Stimulated activated naive CD4-positive, alpha-beta T cell treated with Interleukin-2 at 50 U/mL for 16 hours (primary cell): ENCODE results near the gene KRT33A.
A peak's percentile ranks its signal among the peaks of the same experiment; 100 is the strongest.

Experiments
- DNase-seq: peaks from one replicate; lab custom pipeline; 2025; lab: John Stamatoyannopoulos, UW

The KRT33A gene

DNA sequence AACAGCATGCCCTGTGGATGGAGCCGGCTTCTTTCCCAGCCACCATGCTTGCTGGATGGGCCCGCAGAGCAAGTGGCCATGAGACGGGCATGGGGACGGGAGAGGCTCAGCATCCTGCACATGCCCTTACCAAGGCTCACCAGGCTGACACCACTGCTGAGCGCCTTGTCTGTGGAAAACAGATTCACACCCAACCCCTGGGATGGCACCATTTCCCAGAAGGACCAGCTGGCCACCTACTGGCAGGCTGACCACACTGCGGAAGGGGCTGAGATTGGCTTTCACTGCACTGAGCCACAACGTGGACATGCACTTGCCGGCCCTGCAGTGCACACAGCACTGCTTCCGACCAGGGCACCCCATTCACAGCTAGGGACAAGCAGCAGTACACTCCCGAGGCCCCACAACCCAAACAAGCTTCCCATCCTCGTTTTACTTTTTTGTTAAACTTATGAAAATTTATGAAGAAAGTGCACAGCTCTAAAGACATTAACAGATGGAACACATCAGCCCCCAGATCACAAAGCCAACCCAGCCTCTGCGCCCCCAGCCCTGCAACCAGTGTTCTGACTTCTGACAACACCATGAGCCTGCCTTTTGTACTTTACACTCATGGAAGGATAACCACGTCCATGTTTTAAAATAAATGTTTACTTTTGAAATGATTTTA lies 21.2 kb downstream of the KRT33A start:
- DNase-seq = no peak

DNA sequence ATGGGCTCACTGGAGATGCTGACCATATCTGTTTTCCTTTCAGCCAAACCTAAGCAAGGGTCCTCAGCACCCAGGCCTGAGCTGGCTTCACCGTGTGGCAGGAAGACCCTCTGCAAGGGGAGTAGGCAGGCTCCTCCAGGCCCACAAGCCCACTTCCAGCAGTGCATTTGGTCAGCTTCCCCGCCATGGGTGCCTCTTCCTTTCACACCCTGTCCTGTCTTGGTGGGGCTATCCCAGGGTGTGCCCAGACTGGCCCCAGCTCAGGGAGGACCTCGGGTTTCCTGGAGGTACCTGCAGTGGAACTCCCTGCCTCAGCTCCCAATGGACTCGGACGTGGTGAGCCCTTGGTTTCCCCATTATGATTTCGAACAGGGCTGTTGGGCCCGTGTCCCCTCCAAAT lies 22.4 kb downstream of the KRT33A start:
- no peak for DNase-seq

DNA sequence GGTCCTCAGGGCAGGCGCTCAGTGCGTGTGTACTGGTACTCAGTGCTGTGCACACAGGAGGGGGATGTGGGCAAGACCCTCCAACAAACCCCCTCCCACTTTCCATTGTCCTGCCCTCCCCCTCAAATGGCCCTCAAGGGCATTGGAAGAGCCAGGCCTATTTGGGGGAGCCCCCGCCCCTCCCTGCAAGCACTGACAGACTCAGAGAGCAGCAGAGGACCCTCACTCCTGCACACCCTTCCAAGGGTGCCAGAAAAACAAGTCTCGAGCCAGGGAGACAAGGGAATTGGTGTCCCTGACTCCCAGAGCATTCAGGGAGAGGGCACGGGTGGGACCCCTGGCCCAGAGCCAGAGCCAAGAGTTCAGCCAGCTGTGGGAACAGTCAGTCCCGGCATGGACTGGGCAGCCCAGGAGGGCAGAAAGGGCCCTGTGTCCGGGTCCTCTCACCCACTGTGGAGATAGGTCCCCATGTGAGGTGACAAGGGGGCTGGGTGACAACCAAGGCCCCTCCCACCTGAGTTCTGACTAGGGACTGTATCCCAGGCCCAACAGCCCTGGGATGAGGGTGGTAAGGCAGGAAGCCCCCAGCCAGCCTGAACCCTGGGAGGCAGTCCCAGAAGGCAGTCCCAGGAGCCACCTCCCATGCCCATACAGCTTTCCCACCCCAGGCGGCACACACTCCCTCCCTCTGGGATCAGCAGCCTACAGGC lies 23.1 kb downstream of the KRT33A start:
- DNase-seq = no peak

DNA sequence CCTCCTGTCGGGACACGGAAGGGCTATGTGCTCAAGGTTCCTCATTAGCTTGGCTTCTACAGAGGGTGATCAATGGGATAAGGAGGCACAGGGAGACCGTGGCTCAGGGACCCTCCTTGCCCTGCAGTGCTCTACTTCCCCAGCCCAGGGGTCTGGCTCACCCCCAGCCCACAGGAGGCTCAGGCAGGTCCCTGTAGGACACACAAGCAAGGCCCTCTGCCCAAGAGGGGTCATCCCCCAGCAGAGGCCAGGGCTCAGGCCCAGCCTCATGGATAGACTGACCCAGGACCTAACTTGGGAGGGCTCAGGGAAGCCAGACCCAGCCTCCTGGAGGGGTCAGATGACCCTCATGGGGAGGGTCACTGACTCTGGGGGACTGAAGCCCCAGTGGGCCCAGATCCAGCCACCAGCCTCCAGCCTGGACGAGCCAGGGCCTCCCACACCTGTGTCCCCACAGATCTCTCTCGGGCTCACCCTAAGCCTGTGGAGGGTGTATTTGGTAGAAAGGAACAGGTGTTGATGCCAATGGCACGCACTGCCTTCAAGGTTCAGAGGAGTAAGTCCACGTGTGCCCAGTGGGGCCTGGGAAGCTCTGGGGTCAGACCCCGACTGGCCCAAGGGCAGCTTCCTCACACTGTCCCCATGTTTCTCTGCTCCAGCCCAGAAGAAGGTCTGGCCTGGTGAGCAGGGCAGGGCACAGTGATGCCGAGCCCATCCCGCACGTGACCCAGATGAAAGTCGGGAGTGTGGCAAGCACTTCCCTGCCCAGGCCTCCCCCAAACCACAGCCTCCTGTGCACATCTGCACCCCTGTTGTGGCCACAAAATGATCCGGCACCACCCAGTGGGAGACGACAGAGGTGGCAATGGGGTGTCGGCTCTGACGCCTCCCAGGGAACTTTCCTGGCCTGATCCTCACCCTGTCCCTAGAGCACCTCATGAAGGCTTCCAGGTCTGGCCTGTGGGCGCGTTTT lies 24.2 kb downstream of the KRT33A start:
- no peak for DNase-seq

DNA sequence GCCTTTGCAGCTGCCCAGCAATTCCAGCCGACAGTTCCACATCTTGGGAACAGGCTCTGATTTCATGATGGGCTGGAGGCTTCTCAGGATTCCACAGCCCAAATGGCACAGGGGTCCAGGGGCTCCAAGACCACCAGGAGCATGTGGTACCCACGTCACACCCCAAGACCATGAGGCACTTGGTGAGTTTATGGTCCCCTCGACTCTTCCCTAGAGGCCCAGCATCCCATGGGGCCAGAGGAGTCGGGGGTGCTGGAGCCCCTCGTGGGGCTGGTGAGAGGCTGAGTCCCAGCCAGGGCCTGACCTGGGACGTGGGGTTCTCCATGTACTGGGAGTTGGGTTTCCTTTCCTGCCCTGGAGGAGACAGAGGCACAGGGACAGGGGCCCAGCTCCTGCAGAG lies 25.0 kb downstream of the KRT33A start:
- DNase-seq = no peak

DNA sequence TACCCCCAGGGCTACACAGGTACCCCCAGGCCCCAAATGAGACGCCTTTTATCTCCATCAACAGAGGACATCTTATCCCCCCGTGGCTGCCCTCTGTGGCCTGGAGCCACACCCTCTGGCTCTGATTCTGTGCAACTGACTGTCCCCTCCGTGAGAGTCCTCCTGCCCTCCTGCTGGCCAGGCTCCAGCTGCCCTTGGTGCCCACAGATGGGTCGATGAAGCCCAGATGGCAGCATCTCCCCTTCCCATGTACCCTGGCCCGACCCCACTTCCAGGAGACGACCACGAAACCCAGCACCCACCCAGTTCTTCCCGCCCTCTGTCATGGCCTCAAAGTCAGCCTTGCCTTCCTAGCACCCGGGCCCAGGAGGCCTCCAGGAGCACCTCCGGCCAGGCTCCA lies 25.5 kb downstream of the KRT33A start:
- no peak for DNase-seq

DNA sequence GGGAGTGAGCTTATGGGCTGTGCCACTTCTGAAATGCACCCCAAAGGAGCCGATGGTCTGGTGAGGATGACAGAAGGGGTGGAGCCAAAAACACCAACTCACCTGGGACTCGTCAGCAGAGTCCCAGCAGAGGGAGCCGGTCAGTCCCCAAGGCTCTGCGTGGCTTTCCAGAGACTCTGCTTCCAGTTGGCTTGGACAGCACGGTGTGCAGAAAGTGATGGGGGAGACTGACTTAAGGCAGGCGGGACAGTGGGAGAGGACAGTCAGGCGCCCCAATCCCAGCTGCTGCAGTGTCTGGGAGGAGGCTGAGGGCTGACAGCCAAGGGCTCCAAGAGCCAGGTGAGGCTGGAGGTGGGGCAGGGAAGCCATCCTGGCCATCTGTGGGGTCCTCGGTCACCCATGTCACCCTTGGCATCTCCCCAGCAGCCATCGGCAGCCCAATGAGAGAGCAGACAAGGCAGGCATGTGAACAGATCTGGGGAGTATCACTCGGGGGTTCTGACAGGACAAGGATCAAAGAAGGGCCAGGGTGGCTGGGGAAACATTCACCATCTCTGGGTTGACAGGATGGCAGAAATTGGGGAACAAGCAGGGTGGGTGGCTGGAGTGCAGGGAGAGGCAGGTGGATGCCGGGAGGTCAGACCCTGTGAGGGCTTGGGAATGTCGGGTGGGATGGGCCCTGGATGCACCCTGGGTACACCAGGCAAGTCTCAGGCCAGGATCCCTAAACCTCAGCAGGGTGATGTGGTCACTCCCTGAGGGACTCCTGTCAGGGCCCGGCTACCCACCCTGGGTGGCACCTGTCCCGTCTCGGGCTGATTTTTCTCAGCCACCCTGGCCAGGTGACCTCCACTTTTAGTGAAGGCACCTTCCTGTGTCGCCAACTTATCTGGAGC lies 26.2 kb downstream of the KRT33A start:
- no peak for DNase-seq

DNA sequence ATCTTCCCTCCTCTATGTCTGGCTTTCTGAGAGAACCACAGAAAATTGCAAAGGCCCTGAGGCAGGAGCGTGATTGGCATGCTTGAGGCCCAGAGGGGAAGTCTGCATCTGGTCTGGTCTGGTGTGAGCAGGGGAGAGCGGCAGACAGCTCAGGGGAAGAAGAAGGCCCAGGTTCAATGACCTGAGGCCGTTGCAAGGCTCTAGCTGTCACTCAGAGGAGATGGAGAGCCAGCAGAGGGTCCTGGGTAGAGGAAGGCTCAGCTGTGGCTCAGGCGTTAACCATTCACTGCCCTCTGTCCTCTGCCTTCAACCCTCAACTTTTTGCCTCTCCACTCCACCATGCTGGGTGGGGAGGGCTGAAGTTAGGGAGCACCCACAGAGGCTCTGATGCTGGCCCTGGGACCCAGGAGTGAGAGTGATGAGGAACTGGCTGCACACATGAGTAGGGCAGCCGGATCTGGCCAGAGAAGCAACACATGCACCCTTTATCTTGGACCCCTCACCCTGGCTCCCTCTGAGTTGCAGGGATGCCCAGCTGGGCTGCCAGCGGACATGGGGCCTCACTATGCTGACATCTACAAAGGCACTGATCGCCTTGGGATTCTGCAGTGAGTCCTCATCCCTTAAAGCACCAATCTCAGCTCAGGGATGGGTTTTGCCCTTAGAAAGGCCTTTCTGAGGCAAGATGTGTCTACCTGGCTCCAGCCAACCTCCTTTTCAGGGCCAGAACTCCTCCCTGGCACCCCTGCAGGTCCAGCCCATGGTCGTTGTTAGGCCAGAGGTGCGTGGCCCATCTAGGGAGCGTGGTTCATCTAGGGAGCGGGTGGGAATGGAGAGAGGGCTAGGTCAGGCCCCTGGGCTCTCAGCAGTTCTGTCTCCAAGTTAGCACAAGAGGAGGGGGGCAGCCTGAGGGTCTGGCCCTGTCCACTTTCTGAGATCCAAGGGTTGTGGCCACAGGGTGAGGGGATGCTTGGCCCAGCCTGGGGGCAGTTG lies 27.4 kb downstream of the KRT33A start:
- DNase-seq = no peak

DNA sequence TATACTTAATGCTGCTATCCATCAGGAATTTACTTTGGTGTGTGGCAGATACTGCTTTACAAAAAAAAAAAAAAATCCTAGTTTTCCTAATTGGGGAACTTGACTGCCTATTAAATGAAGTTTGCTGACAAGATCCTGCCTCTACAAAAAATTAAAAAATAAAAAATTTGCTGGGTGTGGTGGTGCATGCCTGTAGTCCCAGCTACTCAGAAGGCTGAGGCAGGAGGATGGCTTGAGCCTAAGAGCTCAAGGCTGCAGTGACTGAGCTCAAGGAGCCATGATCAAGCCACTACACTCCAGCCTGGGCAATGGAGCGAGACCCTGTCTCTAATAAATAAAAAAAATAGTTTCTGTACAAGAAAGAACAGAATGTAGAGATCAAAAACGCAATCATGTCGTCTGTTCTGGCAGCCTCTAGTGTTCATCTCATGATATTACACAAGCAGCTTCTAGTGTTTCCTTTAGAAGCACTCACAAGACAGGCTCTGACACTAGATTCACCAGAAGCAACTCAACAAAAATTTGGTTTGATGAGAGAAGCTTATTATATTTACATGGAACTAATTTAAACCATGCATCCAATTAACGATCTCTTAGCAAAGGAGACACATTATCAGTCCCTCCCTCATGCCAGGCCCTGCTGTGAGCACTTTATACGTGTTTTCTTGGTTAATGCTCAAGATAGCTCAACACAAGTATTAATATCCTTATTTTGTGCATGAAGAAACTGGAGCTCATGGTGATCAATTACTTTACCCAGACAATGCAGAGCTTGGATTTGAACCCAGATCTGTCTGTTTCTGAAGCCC lies 28.3 kb downstream of the KRT33A start:
- no peak for DNase-seq

DNA sequence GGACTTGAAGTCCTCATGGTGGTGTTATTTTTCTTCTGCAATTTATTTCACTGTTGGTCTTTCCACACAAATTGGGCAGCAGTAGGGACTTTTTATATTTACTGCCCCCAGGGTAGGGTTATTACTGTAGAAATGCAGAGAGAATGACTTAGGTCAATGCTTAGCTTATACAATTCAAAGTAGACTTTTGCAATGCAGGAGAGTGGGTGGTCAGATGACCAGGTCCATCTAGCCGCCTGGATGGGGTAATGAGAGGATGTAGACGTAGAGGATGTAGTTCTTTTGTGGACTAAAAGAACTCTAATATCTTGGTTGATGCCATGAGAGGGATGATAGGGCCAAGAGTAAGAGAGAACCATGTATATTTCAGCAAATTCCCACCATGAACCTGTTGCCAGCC lies 32.4 kb downstream of the KRT33A start:
- no peak for DNase-seq

DNA sequence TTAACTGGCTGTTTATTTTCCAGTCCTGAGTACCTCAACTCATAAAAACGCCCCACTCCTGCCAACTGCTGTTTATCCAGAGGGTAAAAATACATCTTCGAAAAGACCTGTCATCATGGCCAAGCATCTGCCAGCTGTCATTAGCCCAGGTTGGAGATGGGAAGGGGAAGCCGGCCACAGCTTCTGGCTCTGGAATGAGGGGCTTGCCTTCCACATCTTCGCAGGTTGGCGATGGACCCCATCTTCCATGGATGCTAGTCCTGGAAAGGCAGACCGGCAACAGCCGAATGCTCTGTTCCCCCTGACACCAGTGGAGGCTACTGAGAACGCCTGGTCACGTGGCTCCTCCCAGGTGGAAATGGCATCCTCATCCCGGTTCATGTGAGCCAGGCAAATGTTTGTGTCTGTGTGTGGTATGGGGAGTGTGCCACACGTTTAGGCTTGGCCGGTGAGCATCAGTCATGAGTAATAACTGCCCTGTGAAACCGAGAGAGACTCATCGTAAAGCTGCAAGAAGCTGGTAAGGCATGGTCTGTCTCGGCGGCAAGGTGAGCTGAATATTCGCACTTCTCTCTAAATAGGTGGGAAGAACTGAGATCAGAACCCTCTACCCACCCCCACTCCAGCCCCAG lies 34.7 kb downstream of the KRT33A start:
- no peak for DNase-seq

DNA sequence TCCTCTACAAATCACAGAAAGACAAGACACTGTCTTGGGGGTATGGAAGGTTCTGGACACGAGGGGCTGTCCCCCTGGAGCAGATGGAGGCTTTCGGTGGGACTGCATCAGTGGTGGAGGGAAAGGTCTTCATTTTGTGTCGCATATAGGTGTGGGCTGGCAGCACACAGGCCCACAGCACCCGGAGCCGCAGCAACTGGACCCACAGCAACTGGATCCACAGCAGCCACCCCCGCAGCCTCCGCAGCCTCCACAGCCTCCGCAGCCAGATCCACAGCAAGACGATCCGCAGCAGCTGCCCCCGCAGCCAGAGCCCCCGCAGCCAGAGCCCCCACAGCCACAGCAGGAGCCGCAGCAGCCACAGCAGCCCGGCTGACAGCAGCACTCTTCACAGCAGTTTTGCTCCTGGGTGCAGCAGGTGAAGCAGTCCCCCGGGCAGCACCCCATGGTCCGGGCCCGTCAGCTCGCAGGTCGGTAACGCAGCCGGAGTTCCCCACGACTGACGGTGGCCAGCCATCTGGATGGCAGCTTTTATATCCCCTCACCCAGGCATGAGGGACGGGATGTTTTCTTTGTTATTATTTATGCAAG lies 35.3 kb downstream of the KRT33A start, which contains the start of gene KRTAP17-1:
TSS of gene KRTAP17-1 (minus strand) at position 507 of the 591 bp plus-strand sequence. CDS start at position 447, 60 bp downstream.
- DNase-seq = no peak

DNA sequence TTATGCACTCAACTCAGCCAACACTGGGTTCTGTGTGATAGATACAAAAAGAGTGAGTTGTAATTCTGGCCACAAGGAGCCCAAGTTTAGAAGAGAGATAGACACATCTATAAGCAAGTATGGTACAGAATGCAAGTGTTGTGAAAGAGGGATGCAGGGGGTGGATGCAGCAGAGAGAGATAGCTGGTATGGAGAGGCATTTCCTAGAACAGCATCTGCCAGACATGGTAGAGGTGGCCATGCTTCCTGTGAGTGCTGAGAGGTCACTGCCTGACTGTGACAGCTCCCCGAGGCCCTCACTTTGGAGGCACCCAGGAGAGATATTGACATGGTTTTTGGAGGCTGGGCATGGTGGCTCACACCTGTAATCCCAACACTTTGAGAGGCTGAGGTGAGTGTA lies 39.5 kb downstream of the KRT33A start:
- no peak for DNase-seq

DNA sequence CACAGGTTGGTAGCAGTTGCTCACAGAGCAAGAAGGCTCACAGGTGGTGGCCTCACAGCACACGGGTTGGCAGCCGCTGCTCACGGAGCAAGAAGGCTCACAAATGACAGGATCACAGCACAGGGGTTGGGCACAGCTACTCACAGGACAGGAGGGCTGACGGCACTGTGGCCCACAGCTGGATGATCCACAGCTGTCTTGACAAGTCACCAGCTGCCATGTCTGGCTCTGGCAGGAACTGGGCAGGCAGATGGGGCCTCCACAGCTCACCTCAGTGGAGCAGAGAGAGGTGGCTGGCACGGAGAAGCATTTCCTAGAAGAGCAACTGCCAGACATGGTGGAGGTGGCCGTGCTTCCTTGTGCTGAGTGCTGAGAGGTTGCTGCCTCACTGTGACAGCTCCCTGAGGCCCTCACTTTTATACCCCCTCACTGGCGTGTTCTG lies 41.7 kb downstream of the KRT33A start, which contains the start of gene KRTAP16-1:
TSS of gene KRTAP16-1 (minus strand) at position 392 of the 442 bp plus-strand sequence. CDS start at position 336, 56 bp downstream.
- peak; percentile 32 for DNase-seq

DNA sequence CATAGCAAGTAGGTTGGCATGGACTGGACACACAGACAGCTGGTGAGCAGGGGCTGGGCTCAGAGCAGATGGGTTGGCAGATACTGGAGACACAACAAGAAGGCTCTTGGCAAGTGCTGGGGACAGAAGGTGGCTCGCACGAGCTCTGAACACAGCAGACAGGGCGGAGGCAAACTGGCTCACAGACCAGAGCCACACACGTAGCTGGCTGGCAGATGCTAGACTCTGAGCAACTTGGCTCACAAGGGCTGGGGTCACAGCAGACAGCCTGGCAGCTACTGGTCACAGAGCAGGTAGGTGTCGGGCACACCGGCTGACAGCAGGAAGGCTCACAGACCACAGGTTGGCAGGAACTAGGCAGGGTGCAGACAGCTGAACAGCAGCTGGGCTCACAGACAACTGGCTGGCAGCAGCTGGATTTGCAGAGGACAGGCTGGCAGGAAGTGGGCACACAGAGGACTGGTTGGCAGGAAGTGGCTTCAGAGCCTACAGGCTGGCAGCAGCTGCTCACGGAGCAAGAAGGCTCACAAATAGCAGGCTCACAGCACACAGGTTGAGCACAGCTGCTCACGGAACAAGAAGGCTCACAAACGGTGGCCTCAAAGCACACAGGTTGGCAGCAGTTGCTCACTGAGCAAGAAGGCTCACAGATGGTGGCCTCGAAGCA lies 42.2 kb downstream of the KRT33A start:
- DNase-seq = peak; percentile 64

DNA sequence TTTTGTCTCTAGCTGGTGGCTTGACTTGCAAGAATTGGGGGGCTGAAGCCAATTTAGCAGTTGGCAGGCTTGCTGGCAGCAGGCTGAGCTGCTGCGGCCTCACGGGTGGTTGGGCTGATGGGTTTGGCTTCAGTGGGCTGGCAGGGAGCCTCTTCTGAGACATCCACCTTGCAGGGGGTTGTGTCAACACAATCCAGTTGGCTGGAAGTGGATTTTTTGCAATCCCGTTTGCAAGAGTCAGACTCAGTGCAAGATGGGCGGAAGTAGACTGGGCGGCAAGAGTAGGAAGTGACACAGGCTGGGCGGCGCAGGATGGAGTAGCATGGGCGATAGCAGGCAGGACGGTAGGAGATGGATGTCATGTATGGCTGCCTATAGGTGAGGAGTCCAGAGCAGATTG lies 43.0 kb downstream of the KRT33A start:
- DNase-seq = no peak

DNA sequence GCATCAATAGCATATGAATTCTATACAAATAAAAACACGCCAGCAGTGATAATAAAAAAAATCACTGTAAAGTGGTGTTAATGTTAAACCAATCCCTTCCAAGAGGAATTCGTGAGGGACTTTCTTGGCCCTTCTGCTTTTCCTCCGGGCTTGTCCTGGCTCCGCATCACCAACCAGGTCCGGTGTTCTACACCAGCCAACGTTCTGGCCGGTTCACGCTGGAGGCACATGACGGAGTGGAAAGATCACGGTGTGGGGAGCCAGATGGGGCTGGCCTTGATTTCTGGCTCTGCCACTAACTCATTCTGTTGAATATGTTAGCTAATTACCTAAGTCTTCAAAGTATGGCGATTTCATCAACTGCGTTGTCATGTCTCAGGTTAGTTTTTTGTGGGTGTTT lies 46.5 kb downstream of the KRT33A start:
- DNase-seq = no peak

DNA sequence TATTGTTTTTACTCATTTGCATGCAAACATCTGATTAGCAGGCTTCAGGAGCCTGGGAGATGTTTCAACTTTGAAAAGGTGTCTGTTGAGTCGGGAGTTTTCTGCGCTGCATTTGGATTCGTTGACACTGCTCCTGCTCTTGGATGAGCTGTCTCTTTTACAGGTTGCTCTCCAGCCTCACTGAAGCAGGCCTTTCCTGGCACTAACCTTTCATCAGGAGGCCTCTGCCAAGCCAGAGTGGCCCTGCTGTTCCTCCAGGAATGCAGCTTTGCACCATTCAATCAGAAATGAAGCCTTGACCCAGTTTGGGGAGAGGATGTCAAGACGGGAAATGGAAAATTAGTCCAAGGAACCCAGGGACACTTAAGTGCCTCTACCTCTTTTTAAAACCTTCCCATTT lies 47.6 kb downstream of the KRT33A start:
- DNase-seq = no peak
